HAP-1 (cell line): ENCODE results near the gene SAMD13.
A peak's percentile ranks its signal among the peaks of the same experiment; 100 is the strongest.
"Not testable (repeated sequence)": the region's sequence is repeated elsewhere in the genome, so short reads cannot be mapped to it uniquely, and the experiment has no call there.

Experiments
- DNase-seq, 2 experiments: peaks; one replicate each; pipeline ENCODE4 v3.0.0-alpha.2; 2016 to 2020; ENCODE audit warnings: low spot score in 2 of 2
- H3K27me3 ChIP-seq: fragments of 250-450 bp; sonication (Bioruptor Pico); 2 replicates; pipeline ENCODE4 v1.5.1; 2020; ENCODE audit warnings: low read depth, mild to moderate bottlenecking, moderate library complexity
- H3K36me3 ChIP-seq: fragments of 250-450 bp; sonication (Bioruptor Pico); replicated peaks from 2 replicates; pipeline ENCODE4 v1.5.1; 2020; ENCODE audit warnings: mild to moderate bottlenecking
- H3K4me1 ChIP-seq: fragments of 250-450 bp; sonication (Bioruptor Pico); 2 replicates; pipeline ENCODE4 v1.5.1; 2020; ENCODE audit warnings: mild to moderate bottlenecking
- H3K4me3 ChIP-seq: fragments of 250-450 bp; sonication (Bioruptor Pico); 2 replicates; pipeline ENCODE4 v1.5.1; 2020; ENCODE audit warnings: mild to moderate bottlenecking, moderate library complexity
- H3K9me3 ChIP-seq: fragments of 250-450 bp; sonication (Bioruptor Pico); 2 replicates; pipeline ENCODE4 v1.5.1; 2020; ENCODE audit warnings: mild to moderate bottlenecking, moderate library complexity
- in situ Hi-C: fragments of 300-500 bp; cut with MboI; formaldehyde crosslinking; loops from 3 replicates; pipeline ENCODE4 v1.14.3; 2020; ENCODE audit warnings: low sequenced_read_pairs, inconsistent platforms, mixed read lengths

The SAMD13 gene

GRCh38 chr1:84269306-84269705 is 32.2 kb upstream of the SAMD13 start:
- peaks cover 8% of the 10 kb centered on the region; the same call in 1 of the 2 replicates for H3K4me1 ChIP-seq
- in situ Hi-C loops, result no loop called here
- H3K27me3 ChIP-seq, result no peaks in the 10 kb centered on the region
- H3K36me3 ChIP-seq, result no peaks in the 10 kb centered on the region
- no peak overlapping the region for H3K4me3 ChIP-seq
- DNase-seq, result no peak
- H3K9me3 ChIP-seq, result no peaks in the 10 kb centered on the region

GRCh38 chr1:84271441-84272151 is 29.9 kb upstream of the SAMD13 start:
- no peak overlapping the region for H3K4me3 ChIP-seq
- no peaks in the 10 kb centered on the region for H3K9me3 ChIP-seq
- H3K36me3 ChIP-seq, result no peaks in the 10 kb centered on the region
- DNase-seq, result peak; percentile 16 to 35
- H3K27me3 ChIP-seq, result no peaks in the 10 kb centered on the region
- in situ Hi-C loops, result no loop called here
- H3K4me1 ChIP-seq, result peaks cover 8% of the 10 kb centered on the region; the same call in 1 of the 2 replicates

DNA sequence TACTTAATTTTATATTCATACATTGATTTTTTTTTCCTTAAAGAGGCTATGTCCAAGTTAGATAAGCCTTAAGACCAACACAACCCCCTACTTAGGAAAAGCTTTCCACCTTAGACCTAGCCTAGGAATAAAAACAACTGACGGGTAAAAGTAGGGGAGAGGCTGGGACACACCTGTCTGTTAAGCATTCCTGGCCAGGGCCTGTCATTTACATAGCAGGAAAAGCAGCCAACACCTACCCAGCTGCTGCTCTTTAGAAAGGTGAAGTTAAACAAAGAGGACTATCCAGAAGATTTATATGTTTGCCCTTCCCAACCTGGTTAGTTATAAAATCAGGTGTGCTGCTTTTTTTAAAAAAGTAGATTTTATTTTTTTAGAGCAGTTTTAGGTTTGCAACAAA is 29.1 kb upstream of the SAMD13 start:
- in situ Hi-C loops, result no loop called here
- Histone ChIP-seq H3K4me3 (no peak overlapping the region), H3K36me3 (no peaks in the 10 kb centered on the region), H3K4me1 (peaks cover 8% of the 10 kb centered on the region; the same call in 1 of the 2 replicates), H3K27me3 (no peaks in the 10 kb centered on the region), H3K9me3 (no peaks in the 10 kb centered on the region)
- DNase-seq, result no peak

GRCh38 chr1:84277343-84278059 is 24.0 kb upstream of the SAMD13 start:
- Histone ChIP-seq H3K9me3 (no peaks in the 10 kb centered on the region), H3K36me3 (no peaks in the 10 kb centered on the region), H3K27me3 (no peaks in the 10 kb centered on the region), H3K4me3 (no peak overlapping the region), H3K4me1 (no peaks in the 10 kb centered on the region)
- in situ Hi-C loops, result no loop called here
- no peak for DNase-seq

GRCh38 chr1:84278905-84279304 is 22.6 kb upstream of the SAMD13 start:
- Histone ChIP-seq H3K4me3 (no peak overlapping the region), H3K9me3 (no peaks in the 10 kb centered on the region), H3K27me3 (no peaks in the 10 kb centered on the region), H3K4me1 (no peaks in the 10 kb centered on the region), H3K36me3 (no peaks in the 10 kb centered on the region)
- DNase-seq, result no peak
- in situ Hi-C loops, result no loop called here

GRCh38 chr1:84280912-84281311 is 20.6 kb upstream of the SAMD13 start:
- Histone ChIP-seq H3K4me1 (no peaks in the 10 kb centered on the region), H3K9me3 (no peaks in the 10 kb centered on the region), H3K36me3 (no peaks in the 10 kb centered on the region), H3K4me3 (no peak overlapping the region), H3K27me3 (no peaks in the 10 kb centered on the region)
- in situ Hi-C loops, result no loop called here
- no peak for DNase-seq

DNA sequence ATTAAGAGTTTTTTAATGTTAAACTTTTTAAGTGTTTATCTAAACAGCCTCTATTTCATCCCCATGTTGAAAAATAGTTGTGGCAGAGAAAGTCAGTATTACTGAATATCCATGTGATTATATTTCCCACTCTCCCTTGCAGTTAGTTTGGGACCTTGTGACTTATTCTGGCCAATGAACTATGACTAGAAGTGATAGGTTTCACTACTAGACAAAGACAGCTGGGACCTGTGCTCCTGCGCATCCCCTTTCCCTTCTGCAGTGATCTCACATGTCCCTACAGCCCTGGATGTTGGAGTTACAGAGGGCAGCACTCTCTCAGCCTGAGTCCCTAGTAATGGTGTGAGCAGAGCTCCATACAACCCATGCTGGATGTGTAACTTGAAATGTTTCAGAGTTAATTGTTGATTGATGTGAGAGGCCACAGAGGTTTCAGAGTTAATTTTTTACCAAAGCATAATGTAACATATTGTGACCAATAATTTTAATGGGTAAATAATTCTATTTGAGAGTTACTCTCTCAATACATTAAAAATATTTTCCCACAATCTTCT is 18.7 kb upstream of the SAMD13 start:
- H3K36me3 ChIP-seq, result no peaks in the 10 kb centered on the region
- DNase-seq, result no peak
- no peaks in the 10 kb centered on the region for H3K27me3 ChIP-seq
- in situ Hi-C loops, result no loop called here
- no peak overlapping the region for H3K4me3 ChIP-seq
- H3K4me1 ChIP-seq, result no peaks in the 10 kb centered on the region
- 0 out of 2 replicates have a peak, but pooled peaks cover under 1% of the 10 kb centered on the region for H3K9me3 ChIP-seq

DNA sequence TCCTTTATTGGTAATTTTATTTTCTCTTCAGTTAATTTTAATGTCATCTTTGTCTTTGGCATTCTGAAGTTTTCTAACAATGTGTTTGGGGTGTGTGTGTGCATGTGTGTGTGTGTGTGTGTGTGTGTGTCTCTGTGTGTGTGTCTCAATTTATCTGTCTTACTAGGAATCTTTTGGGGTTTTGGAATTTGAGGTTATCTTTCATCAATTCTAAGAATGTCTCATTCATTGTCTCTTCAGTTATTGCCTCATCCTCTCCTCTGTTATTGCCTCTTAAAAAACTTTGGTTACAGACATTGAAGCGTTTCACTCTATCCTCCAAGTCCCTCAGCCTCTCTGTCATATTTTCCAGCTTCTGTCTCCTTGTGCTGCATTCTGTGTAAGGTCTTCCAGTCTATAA is 18.1 kb upstream of the SAMD13 start:
- Histone ChIP-seq H3K36me3 (no peaks in the 10 kb centered on the region), H3K4me3 (no peak overlapping the region), H3K9me3 (0 out of 2 replicates have a peak, but pooled peaks cover 2% of the 10 kb centered on the region), H3K4me1 (no peaks in the 10 kb centered on the region), H3K27me3 (no peaks in the 10 kb centered on the region)
- no peak for DNase-seq
- in situ Hi-C loops, result no loop called here

DNA sequence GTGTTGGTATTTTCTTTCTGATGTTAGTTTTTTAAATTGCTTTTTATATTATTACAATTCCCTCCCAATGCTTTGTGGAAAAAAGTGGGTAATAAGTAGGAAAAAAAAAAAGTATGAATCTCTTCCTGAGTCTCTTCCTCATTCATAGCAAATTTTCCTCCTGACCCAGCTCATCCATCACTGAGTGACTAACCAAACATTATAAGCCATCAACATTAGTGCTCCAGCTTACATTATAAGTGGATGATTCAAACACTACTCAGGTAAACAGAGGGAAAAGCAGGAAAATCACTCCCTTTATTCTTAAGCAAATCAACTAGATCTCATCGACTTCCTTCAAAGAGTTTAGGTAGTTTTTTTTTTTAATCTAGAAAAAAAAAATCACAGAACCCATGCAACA is 15.4 kb upstream of the SAMD13 start:
- Histone ChIP-seq H3K9me3 (0 out of 2 replicates have a peak, but pooled peaks cover 2% of the 10 kb centered on the region), H3K4me1 (no peaks in the 10 kb centered on the region), H3K4me3 (no peak overlapping the region), H3K27me3 (no peaks in the 10 kb centered on the region), H3K36me3 (no peaks in the 10 kb centered on the region)
- in situ Hi-C loops, result no loop called here
- no peak for DNase-seq

GRCh38 chr1:84287389-84287788 is 14.1 kb upstream of the SAMD13 start:
- H3K4me3 ChIP-seq, H3K9me3 ChIP-seq, H3K4me1 ChIP-seq, in situ Hi-C loops, H3K36me3 ChIP-seq, H3K27me3 ChIP-seq: not testable (repeated sequence)
- DNase-seq, result peak in 1 of 2 experiments; percentile 12

DNA sequence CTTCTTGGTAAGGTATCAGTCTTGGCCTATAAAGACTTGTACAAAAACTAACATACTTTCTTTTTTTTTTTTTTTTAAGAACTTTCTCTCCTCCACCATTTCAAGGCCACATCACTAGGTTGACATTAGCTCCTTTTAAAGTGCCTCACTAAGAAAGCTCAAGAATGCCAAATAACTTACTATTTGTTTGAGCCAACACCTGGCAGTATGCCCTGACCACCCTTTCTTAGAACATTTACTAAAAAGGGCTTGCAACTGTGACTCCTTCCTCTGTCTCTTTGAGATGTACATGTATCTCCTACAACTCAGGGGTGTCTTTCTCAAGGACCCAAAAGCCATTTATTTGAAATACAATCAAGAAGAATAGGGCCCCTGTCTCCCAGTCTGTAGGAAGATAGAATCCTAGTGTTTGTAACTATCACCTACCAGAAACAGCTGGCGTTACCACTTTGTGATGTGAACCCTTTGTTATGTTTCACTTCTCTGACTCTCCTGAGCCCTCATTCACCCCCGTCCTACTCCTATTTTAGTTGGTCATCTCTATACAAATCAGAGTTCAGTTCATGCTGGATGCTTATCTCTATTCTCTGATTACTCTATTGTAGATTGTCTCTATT is 12.2 kb upstream of the SAMD13 start:
- no peaks in the 10 kb centered on the region for H3K36me3 ChIP-seq
- no peaks in the 10 kb centered on the region for H3K27me3 ChIP-seq
- in situ Hi-C loops, result no loop called here
- no peak overlapping the region for H3K4me3 ChIP-seq
- DNase-seq, result no peak
- H3K9me3 ChIP-seq, result 0 out of 2 replicates have a peak, but pooled peaks cover 2% of the 10 kb centered on the region
- H3K4me1 ChIP-seq, result no peaks in the 10 kb centered on the region

GRCh38 chr1:84291882-84292655 is 9.4 kb upstream of the SAMD13 start:
- in situ Hi-C loops, result no loop called here
- no peak for DNase-seq

GRCh38 chr1:84293766-84294165 is 7.7 kb upstream of the SAMD13 start:
- H3K9me3 ChIP-seq, result no peaks in the 10 kb centered on the region
- no peak overlapping the region for H3K4me3 ChIP-seq
- no peaks in the 10 kb centered on the region for H3K4me1 ChIP-seq
- no peaks in the 10 kb centered on the region for H3K27me3 ChIP-seq
- no peaks in the 10 kb centered on the region for H3K36me3 ChIP-seq
- DNase-seq, result no peak
- in situ Hi-C loops, result no loop called here

More at GRCh38 chr1:84291882-84292655, 9.4 kb upstream of the SAMD13 start:
- Histone ChIP-seq H3K9me3 (0 out of 2 replicates have a peak, but pooled peaks cover 2% of the 10 kb centered on the region), H3K36me3 (no peaks in the 10 kb centered on the region), H3K4me1 (no peaks in the 10 kb centered on the region), H3K27me3 (no peaks in the 10 kb centered on the region), H3K4me3 (no peak overlapping the region)
